ENCODE results near the gene RBL2. TPM values are rescaled to one million over a fixed set of nuclear protein-coding genes. Genes with fewer than 3 reads are reported as not detected.

Gene RBL2
- total and polyA plus RNA-seq, 2 of the 13 experiments (the other 11 are each of a cell fraction or from before 2014, with no cell fraction given) = 41.2 to 60.9 TPM

DNA sequence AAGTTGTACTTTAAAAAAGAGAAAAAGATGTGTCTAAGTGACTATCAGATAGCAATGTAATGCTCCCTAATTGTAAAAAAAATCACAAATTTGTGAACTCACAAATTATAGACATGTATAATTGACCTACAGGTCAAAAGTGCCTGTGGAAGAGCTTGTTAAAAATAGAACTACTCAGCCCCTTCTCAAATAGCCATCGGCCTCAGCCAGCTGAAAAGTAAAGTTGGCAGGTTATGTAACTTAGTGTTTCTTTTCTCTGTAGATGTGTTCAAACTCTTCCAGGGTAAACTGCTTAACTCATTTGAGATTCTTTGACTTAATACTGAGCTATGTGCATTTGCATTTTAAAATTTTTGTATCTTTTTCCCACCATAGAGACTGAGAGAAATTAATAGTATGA, 55.5 kb downstream of the RBL2 start:
- H3K27me3 ChIP-seq (ENCODE audit: control insufficient read depth in 1 of 2, insufficient read depth in 2 of 2, low read length in 2 of 2) = no peaks in the 10 kb centered on the region
- in situ Hi-C loops (cut with HindIII; ENCODE audit: extremely low pct_ligation_motif_present, low pct_unique_long_range_greater_than_20kb) (no loop called here), intact Hi-C loops (cut with micrococcal nuclease; ENCODE audit: unreplicated experiment) (no loop called here)
- H3K4me3 ChIP-seq (replicated peaks in 1 of 3; ENCODE audit: insufficient read depth in 1 of 3, low read depth in 2 of 3, low read length in 3 of 3) = no peak overlapping the region
- peaks cover 25 to 65% of the 10 kb centered on the region in 2 experiments for H3K36me3 ChIP-seq (replicated peaks in 1 of 2; ENCODE audit: control insufficient read depth in 1 of 2, insufficient read depth in 2 of 2, low read length in 2 of 2)
- H3K9me3 ChIP-seq (ENCODE audit: low read length) = peaks cover 13% of the 10 kb centered on the region
- no peaks in the 10 kb centered on the region for H3K4me1 ChIP-seq (ENCODE audit: insufficient read depth, low read length)
- no peak for ATAC-seq
- no peaks in the 10 kb centered on the region for H4K20me1 ChIP-seq (ENCODE audit: insufficient read depth, low read length)
- H3K27ac ChIP-seq (ENCODE audit: extremely low read length, insufficient read depth, low read length) = no peak overlapping the region
- no peak for DNase-seq (ENCODE audit: low spot score)
- H3K79me2 ChIP-seq (ENCODE audit: insufficient read depth, low read length) = no peaks in the 10 kb centered on the region
- CTCF ChIA-PET (ENCODE audit: low intra/inter-chr PET ratio, low total read pairs) = no interaction called here
- POLR2A ChIA-PET = interaction anchor here (0.7 kb wide), 1 partner anchor 14 kb away, joined by 3 read pairs; the partner anchor contains the start of gene AKTIP
- no peak overlapping the region for H3K4me2 ChIP-seq (ENCODE audit: low read depth, low read length)
- TF ChIP-seq, protein P1, sequence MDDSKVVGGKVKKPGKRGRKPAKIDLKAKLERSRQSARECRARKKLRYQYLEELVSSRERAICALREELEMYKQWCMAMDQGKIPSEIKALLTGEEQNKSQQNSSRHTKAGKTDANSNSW (CRISPR knock-in tag; IDR thresholded peaks at IDR 0.05; ENCODE audit: borderline replicate concordance) = no peak
- TF ChIP-seq RAD21 (CRISPR knock-in tag; IDR thresholded peaks at IDR 0.05) = no peak
- TF ChIP-seq KDM3A (CRISPR knock-in tag; IDR thresholded peaks at IDR 0.05; ENCODE audit: low read depth) = no peak
- TF ChIP-seq FIP1L1 (IDR thresholded peaks at IDR 0.05; ENCODE audit: borderline replicate concordance, insufficient read depth, low read depth, low read length) = no peak
- no peak for FAIRE-seq
- H2AFZ ChIP-seq (ENCODE audit: low read length) = no peak overlapping the region
- H3K9ac ChIP-seq (ENCODE audit: insufficient read depth, low read depth, low read length) = no peak overlapping the region
- BruUV-seq (replicated peaks) = no TSS peak
- WGBS (ENCODE audit: low lambda C conversion rate) = 94% methylated on average over 1 of the region's 1 CpG

- DNase-seq (ENCODE audit: low spot score) = no peak
- H3K27ac ChIP-seq (ENCODE audit: extremely low read length, insufficient read depth, low read length) = no peak overlapping the region
- no peak for FAIRE-seq
- no peak overlapping the region for H3K9ac ChIP-seq (ENCODE audit: insufficient read depth, low read depth, low read length)
- no peaks in the 10 kb centered on the region for H4K20me1 ChIP-seq (ENCODE audit: insufficient read depth, low read length)
- in situ Hi-C loops (cut with HindIII; ENCODE audit: extremely low pct_ligation_motif_present, low pct_unique_long_range_greater_than_20kb) = no loop called here
- H3K79me2 ChIP-seq (ENCODE audit: insufficient read depth, low read length) = no peaks in the 10 kb centered on the region
- BruUV-seq (replicated peaks) = no TSS peak
- no peaks in the 10 kb centered on the region for H3K27me3 ChIP-seq (ENCODE audit: control insufficient read depth in 1 of 2, insufficient read depth in 2 of 2, low read length in 2 of 2)
- ATAC-seq = no peak
- H2AFZ ChIP-seq (ENCODE audit: low read length) = no peak overlapping the region
- no peak overlapping the region for H3K4me2 ChIP-seq (ENCODE audit: low read depth, low read length)
- H3K4me3 ChIP-seq (replicated peaks in 1 of 3; ENCODE audit: insufficient read depth in 1 of 3, low read depth in 2 of 3, low read length in 3 of 3) = no peak overlapping the region
- POLR2A ChIA-PET = no interaction called here
- CTCF ChIA-PET (ENCODE audit: low intra/inter-chr PET ratio, low total read pairs) = no interaction called here
- H3K9me3 ChIP-seq (ENCODE audit: low read length) = no peaks in the 10 kb centered on the region
- H3K36me3 ChIP-seq (replicated peaks in 1 of 2; ENCODE audit: control insufficient read depth in 1 of 2, insufficient read depth in 2 of 2, low read length in 2 of 2) = peaks cover 28 to 63% of the 10 kb centered on the region in 2 experiments
- intact Hi-C loops (cut with micrococcal nuclease; ENCODE audit: unreplicated experiment) = no loop called here
- no peaks in the 10 kb centered on the region for H3K4me1 ChIP-seq (ENCODE audit: insufficient read depth, low read length)
- WGBS (ENCODE audit: low lambda C conversion rate) = 100% methylated on average over 1 of the region's 1 CpG
- TF ChIP-seq ZKSCAN8 (CRISPR knock-in tag; IDR thresholded peaks at IDR 0.05; ENCODE audit: borderline replicate concordance) = no peak
- no peak for TF ChIP-seq BCLAF1 (IDR thresholded peaks at IDR 0.05)
- TF ChIP-seq ZNF607 (CRISPR knock-in tag; IDR thresholded peaks at IDR 0.05; ENCODE audit: borderline replicate concordance) = no peak
- TF ChIP-seq MAFF (IDR thresholded peaks at IDR 0.05; ENCODE audit: low read depth, low read length) = peak; percentile 60
- TF ChIP-seq MYPOP (CRISPR knock-in tag; IDR thresholded peaks at IDR 0.05) = no peak
- peak; percentile 49 to 82 for TF ChIP-seq MAFK (conservative IDR thresholded peaks at IDR 0.05 in 1 of 2, IDR thresholded peaks at IDR 0.05 in 1 of 2; ENCODE audit: low read length in 2 of 2)
Measured at GRCh38 chr16:53492503-53492902, 58.2 kb downstream of the RBL2 start.

All from HepG2 (cell line).